Measurements from ENCODE around the gene BOK. TPM values are rescaled to one million over a fixed set of nuclear protein-coding genes. Genes with fewer than 3 reads are reported as not detected.

The BOK gene
- total RNA-seq (ENCODE audit: unreplicated experiment) = 110 TPM
- long read RNA-seq, transcript BOK-201 (5 exons, 2,657 nt) = major isoform, 119 of 179 reads
- long read RNA-seq, partial matches to known transcripts = 12 of 179 reads
- long read RNA-seq, other reads (novel, unspliced or antisense) = 48 of 179 reads

GRCh38 chr2:241558532-241559322 lies at the start of gene BOK:
TSS of gene BOK (plus strand) at chr2:241558745. CDS start at chr2:241559484, 739 bp downstream.
- peak within 1 kb of the TSS; percentile 76 for H3K27ac Mint-ChIP-seq (ENCODE audit: unreplicated experiment)
- peaks cover 5% of the 10 kb centered on the region for H3K36me3 Mint-ChIP-seq (ENCODE audit: low read depth, unreplicated experiment)
- no peak for TF ChIP-seq CTCF (IDR thresholded peaks at IDR 0.05; ENCODE audit: unreplicated experiment)
- peaks cover 14% of the 10 kb centered on the region for H3K27me3 Mint-ChIP-seq (ENCODE audit: unreplicated experiment)
- peak within 1 kb of the TSS; percentile 92 for H3K4me3 Mint-ChIP-seq (ENCODE audit: unreplicated experiment)
- peak; percentile 76 for DNase-seq (ENCODE audit: low spot score)
- no peaks in the 10 kb centered on the region for H3K9me3 Mint-ChIP-seq (ENCODE audit: unreplicated experiment)
- H3K4me1 Mint-ChIP-seq (ENCODE audit: unreplicated experiment) = peaks cover 41% of the 10 kb centered on the region

GRCh38 chr2:241509155-241509784 lies 49.3 kb upstream of the BOK start:
- Mint-ChIP-seq H3K4me1 (ENCODE audit: unreplicated experiment) (peaks cover 16% of the 10 kb centered on the region), H3K36me3 (ENCODE audit: low read depth, unreplicated experiment) (peaks cover 18% of the 10 kb centered on the region), H3K27me3 (ENCODE audit: unreplicated experiment) (peaks cover 17% of the 10 kb centered on the region), H3K9me3 (ENCODE audit: unreplicated experiment) (no peaks in the 10 kb centered on the region), H3K27ac (ENCODE audit: unreplicated experiment) (peak overlapping the region; percentile 54), H3K4me3 (ENCODE audit: unreplicated experiment) (peak overlapping the region; percentile 90)
- DNase-seq (ENCODE audit: low spot score) = no peak
- no peak for TF ChIP-seq CTCF (IDR thresholded peaks at IDR 0.05; ENCODE audit: unreplicated experiment)

- TF ChIP-seq CTCF (IDR thresholded peaks at IDR 0.05; ENCODE audit: unreplicated experiment) = no peak
- no peak for DNase-seq (ENCODE audit: low spot score)
- H3K36me3 Mint-ChIP-seq (ENCODE audit: low read depth, unreplicated experiment) = peaks cover 18% of the 10 kb centered on the region
- peaks cover 13% of the 10 kb centered on the region for H3K4me1 Mint-ChIP-seq (ENCODE audit: unreplicated experiment)
- H3K27me3 Mint-ChIP-seq (ENCODE audit: unreplicated experiment) = peaks cover 12% of the 10 kb centered on the region
- peak overlapping the region; percentile 8 for H3K4me3 Mint-ChIP-seq (ENCODE audit: unreplicated experiment)
- no peaks in the 10 kb centered on the region for H3K9me3 Mint-ChIP-seq (ENCODE audit: unreplicated experiment)
- no peak overlapping the region for H3K27ac Mint-ChIP-seq (ENCODE audit: unreplicated experiment)
These were observed 47.3 kb upstream of the BOK start for GRCh38 chr2:241511091-241511741.

- Mint-ChIP-seq H3K27me3 (ENCODE audit: unreplicated experiment) (peaks cover 8% of the 10 kb centered on the region), H3K4me3 (ENCODE audit: unreplicated experiment) (no peak overlapping the region), H3K4me1 (ENCODE audit: unreplicated experiment) (peaks cover 10% of the 10 kb centered on the region), H3K9me3 (ENCODE audit: unreplicated experiment) (no peaks in the 10 kb centered on the region), H3K36me3 (ENCODE audit: low read depth, unreplicated experiment) (peaks cover 16% of the 10 kb centered on the region), H3K27ac (ENCODE audit: unreplicated experiment) (no peak overlapping the region)
- no peak for TF ChIP-seq CTCF (IDR thresholded peaks at IDR 0.05; ENCODE audit: unreplicated experiment)
- DNase-seq (ENCODE audit: low spot score) = no peak
These were observed 44.0 kb upstream of the BOK start for GRCh38 chr2:241514553-241514952.

All from endothelial cell (in vitro differentiated cells).